Duodenal mucosa (tissue), 2 donors: Measurements from ENCODE around the gene IBA57.

Experiments used
- H3K27ac ChIP-seq: one replicate; pipeline ENCODE4 v1.7.0; 2013; ENCODE audit warnings: low read depth, low read length
- H3K27me3 ChIP-seq, 2 donors: one replicate each; pipeline ENCODE4 v1.7.0; 2013; ENCODE audit warnings: low read length in 2 of 2, control low read depth in 1 of 2; ENCODE audit not compliant: insufficient read depth in 2 of 2, control insufficient read depth in 1 of 2
- H3K36me3 ChIP-seq, 2 donors: one replicate each; pipeline ENCODE4 v1.7.0; 2013; ENCODE audit warnings: low read length in 2 of 2, control low read depth in 1 of 2; ENCODE audit not compliant: insufficient read depth in 2 of 2, control insufficient read depth in 1 of 2
- H3K4me1 ChIP-seq, 2 donors: one replicate each; pipeline ENCODE4 v1.7.0; 2013; ENCODE audit warnings: low read length in 2 of 2, control low read depth in 1 of 2; ENCODE audit not compliant: insufficient read depth in 2 of 2, control insufficient read depth in 1 of 2
- H3K4me3 ChIP-seq, 2 donors: one replicate each; pipeline ENCODE4 v1.7.0; 2013; ENCODE audit warnings: low read length in 2 of 2, low read depth in 1 of 2
- H3K9ac ChIP-seq, 2 donors: one replicate each; pipeline ENCODE4 v1.7.0; 2013; ENCODE audit warnings: low read length in 2 of 2, low read depth in 1 of 2
- H3K9me3 ChIP-seq, 2 donors: one replicate each; pipeline ENCODE4 v1.7.0; 2013; ENCODE audit warnings: low read length in 2 of 2, control low read depth in 1 of 2; ENCODE audit not compliant: control insufficient read depth in 1 of 2

IBA57 gene

DNA sequence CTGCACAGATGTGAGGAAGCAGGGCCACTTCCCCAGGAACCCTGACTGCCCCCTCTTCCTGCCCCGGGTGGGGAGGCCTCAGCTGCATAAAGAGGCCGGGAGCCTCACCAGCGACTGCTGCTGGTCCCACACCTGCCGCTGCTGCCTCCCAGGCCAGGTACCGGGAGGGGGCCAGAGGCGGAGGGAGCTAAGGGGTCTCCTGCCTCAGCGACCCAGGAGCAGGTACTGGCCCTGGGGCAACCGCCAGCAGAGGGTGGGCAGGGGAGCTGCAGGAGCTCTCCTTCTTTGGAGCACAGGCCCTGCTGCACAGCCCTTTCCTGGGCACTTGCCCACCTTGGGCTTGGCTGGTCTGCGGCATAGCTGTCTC is 9.1 kb upstream of the IBA57 start:
- no peak overlapping the region for H3K27ac ChIP-seq

DNA sequence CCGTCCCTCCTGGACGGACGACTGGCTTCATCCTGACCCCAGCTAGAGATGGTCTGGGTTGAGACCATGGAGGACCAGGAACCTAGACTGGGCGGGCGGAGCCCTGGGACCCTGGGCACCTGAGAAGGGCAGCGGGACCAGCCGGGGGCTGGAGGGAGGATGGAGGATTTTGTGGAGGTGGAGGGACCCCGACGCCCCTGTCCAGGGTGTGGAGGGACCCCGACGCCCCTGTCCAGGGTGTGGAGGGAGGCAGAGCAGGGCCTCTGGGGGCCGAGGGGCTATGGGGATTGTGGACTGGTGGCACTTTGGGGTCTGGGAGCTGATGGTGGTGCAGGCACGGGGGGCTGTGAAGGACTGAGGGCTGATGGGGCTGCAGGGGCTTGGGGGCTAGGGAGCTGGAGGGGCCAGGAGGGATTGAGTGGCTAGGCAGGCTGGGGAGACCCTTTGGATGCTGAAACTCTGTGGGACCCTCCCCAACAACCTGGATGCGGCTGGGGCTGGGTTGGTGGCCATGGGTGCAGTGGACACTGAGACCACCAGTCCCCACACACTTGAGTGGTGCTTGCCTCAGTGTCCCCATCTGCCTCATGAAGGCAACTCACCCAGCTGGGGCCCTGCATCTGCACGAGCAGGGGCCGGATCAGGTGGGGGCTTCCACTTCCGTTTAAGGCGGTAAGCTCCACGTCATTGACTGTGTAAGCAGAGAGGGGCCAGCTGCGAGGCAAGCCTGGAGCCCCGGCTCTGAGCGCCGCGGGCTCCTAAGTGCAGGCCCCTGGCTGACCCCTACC is 8.5 kb upstream of the IBA57 start:
- H3K4me3 ChIP-seq, result no peak overlapping the region
- peaks cover 4 to 8% of the 10 kb centered on the region in 2 donors for H3K4me1 ChIP-seq
- peaks cover 0 to 2% of the 10 kb centered on the region in 2 donors for H3K27me3 ChIP-seq
- no peaks in the 10 kb centered on the region for H3K36me3 ChIP-seq
- no peaks in the 10 kb centered on the region for H3K9me3 ChIP-seq
- no peak overlapping the region for H3K9ac ChIP-seq
- H3K27ac ChIP-seq, result no peak overlapping the region

More for the DNA sequence above, 9.1 kb upstream of the IBA57 start:
- H3K9me3 ChIP-seq, result no peaks in the 10 kb centered on the region
- H3K36me3 ChIP-seq, result no peaks in the 10 kb centered on the region
- H3K9ac ChIP-seq, result no peak overlapping the region
- peaks cover 0 to 2% of the 10 kb centered on the region in 2 donors for H3K27me3 ChIP-seq
- no peak overlapping the region for H3K4me3 ChIP-seq
- H3K4me1 ChIP-seq, result peaks cover 2 to 4% of the 10 kb centered on the region in 2 donors

DNA sequence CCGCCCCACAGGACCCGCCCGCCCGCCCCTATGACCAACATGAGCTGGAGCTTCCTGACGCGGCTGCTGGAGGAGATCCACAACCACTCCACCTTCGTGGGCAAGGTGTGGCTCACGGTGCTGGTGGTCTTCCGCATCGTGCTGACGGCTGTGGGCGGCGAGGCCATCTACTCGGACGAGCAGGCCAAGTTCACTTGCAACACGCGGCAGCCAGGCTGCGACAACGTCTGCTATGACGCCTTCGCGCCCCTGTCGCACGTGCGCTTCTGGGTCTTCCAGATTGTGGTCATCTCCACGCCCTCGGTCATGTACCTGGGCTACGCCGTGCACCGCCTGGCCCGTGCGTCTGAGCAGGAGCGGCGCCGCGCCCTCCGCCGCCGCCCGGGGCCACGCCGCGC is 7.9 kb upstream of the IBA57 start:
- Histone ChIP-seq H3K27me3 (peaks cover 0 to 2% of the 10 kb centered on the region in 2 donors), H3K36me3 (no peaks in the 10 kb centered on the region)

DNA sequence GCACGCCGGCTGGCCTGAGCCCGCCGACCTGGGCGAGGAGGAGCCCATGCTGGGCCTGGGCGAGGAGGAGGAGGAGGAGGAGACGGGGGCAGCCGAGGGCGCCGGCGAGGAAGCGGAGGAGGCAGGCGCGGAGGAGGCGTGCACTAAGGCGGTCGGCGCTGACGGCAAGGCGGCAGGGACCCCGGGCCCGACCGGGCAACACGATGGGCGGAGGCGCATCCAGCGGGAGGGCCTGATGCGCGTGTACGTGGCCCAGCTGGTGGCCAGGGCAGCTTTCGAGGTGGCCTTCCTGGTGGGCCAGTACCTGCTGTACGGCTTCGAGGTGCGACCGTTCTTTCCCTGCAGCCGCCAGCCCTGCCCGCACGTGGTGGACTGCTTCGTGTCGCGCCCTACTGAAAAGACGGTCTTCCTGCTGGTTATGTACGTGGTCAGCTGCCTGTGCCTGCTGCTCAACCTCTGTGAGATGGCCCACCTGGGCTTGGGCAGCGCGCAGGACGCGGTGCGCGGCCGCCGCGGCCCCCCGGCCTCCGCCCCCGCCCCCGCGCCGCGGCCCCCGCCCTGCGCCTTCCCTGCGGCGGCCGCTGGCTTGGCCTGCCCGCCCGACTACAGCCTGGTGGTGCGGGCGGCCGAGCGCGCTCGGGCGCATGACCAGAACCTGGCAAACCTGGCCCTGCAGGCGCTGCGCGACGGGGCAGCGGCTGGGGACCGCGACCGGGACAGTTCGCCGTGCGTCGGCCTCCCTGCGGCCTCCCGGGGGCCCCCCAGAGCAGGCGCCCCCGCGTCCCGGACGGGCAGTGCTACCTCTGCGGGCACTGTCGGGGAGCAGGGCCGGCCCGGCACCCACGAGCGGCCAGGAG is 7.2 kb upstream of the IBA57 start:
- no peak overlapping the region for H3K9ac ChIP-seq
- H3K4me3 ChIP-seq, result no peak overlapping the region
- peaks cover 17 to 20% of the 10 kb centered on the region in 2 donors for H3K4me1 ChIP-seq
- H3K27me3 ChIP-seq, result peaks cover 0 to 2% of the 10 kb centered on the region in 2 donors
- no peak overlapping the region for H3K27ac ChIP-seq
- no peaks in the 10 kb centered on the region for H3K36me3 ChIP-seq
- no peaks in the 10 kb centered on the region for H3K9me3 ChIP-seq

More for the DNA sequence above, 7.9 kb upstream of the IBA57 start:
- Histone ChIP-seq H3K9ac (no peak overlapping the region), H3K4me1 (peaks cover 10 to 13% of the 10 kb centered on the region in 2 donors), H3K9me3 (no peaks in the 10 kb centered on the region), H3K27ac (no peak overlapping the region), H3K4me3 (no peak overlapping the region)

DNA sequence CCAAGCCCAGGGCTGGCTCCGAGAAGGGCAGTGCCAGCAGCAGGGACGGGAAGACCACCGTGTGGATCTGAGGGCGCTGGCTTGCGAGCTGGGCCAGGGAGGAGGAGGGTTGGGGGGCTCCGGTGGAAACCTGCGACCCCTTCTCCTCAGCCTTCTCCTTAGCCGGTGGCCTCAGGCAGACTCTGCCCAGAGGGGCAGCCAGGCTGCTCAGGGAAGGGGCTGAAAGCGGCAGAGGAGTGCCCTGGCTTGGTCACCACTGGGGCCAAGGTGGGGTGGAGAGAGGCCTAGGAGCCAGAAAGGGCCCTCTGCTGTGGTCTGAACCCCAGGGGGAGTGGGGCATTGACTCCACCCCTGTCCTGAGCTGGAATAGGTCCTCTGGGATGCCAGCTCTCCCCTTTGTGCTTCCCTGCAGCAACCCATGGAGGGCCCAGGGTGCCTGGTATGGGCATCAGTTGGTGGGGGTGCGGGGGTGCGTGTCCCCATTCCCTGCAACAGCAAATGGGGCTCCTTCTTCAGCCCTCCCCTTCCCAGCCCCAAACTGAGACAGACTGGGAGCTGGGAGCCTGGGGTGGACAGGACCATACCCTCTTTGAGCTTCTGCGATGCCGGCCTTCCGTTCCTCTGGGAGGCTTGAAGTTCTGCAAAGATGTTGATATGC is 6.5 kb upstream of the IBA57 start:
- Histone ChIP-seq H3K4me1 (peaks cover 19 to 21% of the 10 kb centered on the region in 2 donors), H3K36me3 (no peaks in the 10 kb centered on the region), H3K4me3 (no peak overlapping the region), H3K27ac (no peak overlapping the region), H3K9ac (no peak overlapping the region), H3K9me3 (no peaks in the 10 kb centered on the region), H3K27me3 (peaks cover 0 to 2% of the 10 kb centered on the region in 2 donors)

DNA sequence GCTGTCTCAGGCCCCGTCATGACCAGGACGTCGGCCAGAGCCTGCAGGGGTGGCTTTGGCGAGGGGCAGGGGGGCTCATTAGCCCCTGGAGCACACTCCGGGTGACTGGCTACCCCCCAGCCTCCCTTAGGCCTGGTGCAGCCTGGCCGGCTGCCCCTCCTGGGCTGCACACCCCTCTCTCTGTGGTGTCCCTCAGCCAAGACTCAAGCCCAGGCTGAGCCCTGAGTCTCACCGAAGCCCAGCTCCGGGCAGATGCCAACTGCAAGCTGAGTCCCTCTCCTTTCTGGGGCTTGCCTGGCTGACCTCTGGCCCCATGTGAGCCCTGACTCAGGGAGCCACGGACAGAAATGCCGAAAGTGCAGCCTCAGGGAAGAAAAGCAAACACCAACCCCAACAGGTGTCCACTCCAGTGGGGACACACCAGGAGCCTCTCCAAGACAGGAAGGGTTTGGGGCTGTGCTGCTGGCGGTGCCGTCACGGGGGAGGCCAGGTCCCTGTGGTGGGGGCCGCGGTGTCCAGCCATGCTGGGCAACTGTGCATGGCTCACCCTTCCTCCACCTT is 5.3 kb upstream of the IBA57 start:
- peaks cover 21 to 26% of the 10 kb centered on the region in 2 donors for H3K4me1 ChIP-seq
- peaks cover 0 to 2% of the 10 kb centered on the region in 2 donors for H3K27me3 ChIP-seq

DNA sequence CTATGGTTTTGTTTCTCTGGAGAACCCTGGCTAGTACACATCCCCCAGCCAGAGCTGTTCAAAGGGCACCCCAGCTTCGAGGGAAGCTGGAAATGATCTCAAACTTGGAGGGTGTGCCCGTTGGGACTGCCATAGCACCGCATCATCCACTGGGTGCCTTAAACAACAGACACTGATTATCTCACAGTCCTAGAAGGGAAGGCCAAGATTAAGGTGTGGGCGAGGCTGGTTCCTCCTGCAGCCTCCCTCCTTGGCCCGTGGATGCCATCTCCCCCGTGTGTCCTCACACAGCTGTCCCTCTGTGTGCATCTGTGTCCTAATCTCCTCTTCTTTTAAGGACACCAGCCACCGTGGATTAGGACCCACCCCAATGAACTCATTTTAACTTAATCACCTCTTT is 4.2 kb upstream of the IBA57 start:
- Histone ChIP-seq H3K9me3 (no peaks in the 10 kb centered on the region), H3K27ac (no peak overlapping the region), H3K27me3 (peaks cover 0 to 2% of the 10 kb centered on the region in 2 donors), H3K36me3 (no peaks in the 10 kb centered on the region), H3K4me3 (no peak overlapping the region), H3K9ac (peak overlapping the region in 1 of 2 donors; percentile 11), H3K4me1 (peaks cover 22 to 28% of the 10 kb centered on the region in 2 donors)

More for the DNA sequence above, 5.3 kb upstream of the IBA57 start:
- Histone ChIP-seq H3K27ac (no peak overlapping the region), H3K36me3 (no peaks in the 10 kb centered on the region), H3K9ac (no peak overlapping the region), H3K4me3 (no peak overlapping the region), H3K9me3 (no peaks in the 10 kb centered on the region)

DNA sequence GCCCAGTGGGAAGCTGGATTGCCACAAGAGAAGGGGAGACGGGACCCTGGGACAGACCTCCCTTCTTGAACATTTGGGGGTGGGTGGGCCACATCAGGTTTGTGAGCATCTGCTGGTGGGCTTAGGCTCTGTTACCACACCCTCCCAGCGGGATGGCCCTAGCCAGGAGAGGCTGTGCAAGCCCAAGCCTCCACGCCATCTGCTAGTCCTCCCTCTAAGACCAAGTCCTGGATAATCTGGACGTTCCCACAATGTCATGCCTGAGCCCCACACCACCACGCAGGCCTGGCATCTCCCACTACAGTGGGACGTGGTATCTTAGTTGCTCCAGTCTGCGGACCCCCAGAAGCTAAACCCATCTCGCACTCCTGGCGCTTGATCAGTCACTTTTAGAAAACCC is 3.7 kb upstream of the IBA57 start:
- peak overlapping the region in 1 of 2 donors; percentile 11 for H3K9ac ChIP-seq
- no peak overlapping the region for H3K27ac ChIP-seq
- H3K9me3 ChIP-seq, result no peaks in the 10 kb centered on the region
- H3K36me3 ChIP-seq, result no peaks in the 10 kb centered on the region
- peaks cover 27 to 33% of the 10 kb centered on the region in 2 donors for H3K4me1 ChIP-seq
- H3K4me3 ChIP-seq, result no peak overlapping the region
- peaks cover 0 to 2% of the 10 kb centered on the region in 2 donors for H3K27me3 ChIP-seq

DNA sequence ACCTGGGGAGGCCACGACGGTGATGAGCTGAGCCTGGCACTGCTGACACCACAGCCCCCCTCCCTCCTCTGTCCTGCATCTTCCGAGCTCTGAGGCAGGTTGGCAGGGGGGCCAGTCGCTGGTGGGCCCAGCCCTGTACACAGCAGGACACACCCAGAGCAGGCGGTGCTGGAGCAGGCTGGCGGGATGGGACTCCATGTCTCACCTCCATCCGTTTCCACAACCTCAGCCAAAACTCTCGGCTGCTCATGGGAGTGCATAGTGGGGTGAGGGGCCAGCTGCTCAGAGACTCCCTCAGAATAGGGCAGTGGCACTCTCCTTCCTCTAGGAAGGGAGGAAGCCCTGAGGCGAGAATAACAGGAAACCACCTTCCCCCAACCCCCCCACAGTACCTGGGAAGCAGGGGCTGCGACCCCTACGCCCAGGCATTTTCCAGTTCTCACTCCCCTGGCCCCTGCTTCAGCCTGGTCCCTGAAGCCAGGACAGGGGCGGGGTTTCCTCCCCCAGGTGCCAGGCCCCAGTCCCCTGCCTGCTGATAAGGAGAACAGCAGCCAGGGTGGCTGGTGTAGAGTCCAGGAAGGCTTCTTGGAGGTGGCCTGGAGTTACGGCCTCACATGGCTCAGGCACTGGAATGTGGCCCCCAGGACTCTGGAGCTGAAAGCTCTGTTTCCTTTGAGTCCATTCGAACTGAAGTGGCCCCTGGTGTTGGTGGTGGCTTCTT is 3.2 kb upstream of the IBA57 start:
- Histone ChIP-seq H3K9ac (peak overlapping the region in 1 of 2 donors; percentile 25), H3K4me3 (no peak overlapping the region), H3K27me3 (peaks cover 0 to 2% of the 10 kb centered on the region in 2 donors), H3K4me1 (peaks cover 28 to 34% of the 10 kb centered on the region in 2 donors), H3K9me3 (no peaks in the 10 kb centered on the region), H3K36me3 (no peaks in the 10 kb centered on the region), H3K27ac (peak overlapping the region; percentile 62)
